T-helper 1 cell treated with Interleukin-12 subunit alpha and Interleukin-12 subunit beta and Interleukin-4 antibody, amounts not matched to agents 30 μg/mL and 1 μg/mL, for 36 hours (primary cell): ENCODE results near the gene GFRA1.

Source experiments
- H3K27ac Mint-ChIP-seq: one replicate; pipeline ENCODE4 v1.8.0; 2021; ENCODE audit warnings: mild to moderate bottlenecking, mixed read lengths
- H3K27me3 Mint-ChIP-seq: one replicate; pipeline ENCODE4 v1.8.0; 2021; ENCODE audit warnings: low read depth, mixed read lengths
- H3K36me3 Mint-ChIP-seq: one replicate; pipeline ENCODE4 v1.8.0; 2021; ENCODE audit warnings: low read depth, mixed read lengths
- H3K4me1 Mint-ChIP-seq: one replicate; pipeline ENCODE4 v1.8.0; 2021; ENCODE audit warnings: low read depth, mixed read lengths
- H3K4me3 Mint-ChIP-seq: one replicate; pipeline ENCODE4 v1.8.0; 2021; ENCODE audit warnings: mild to moderate bottlenecking, moderate library complexity, mixed read lengths
- H3K9me3 Mint-ChIP-seq: one replicate; pipeline ENCODE4 v1.8.0; 2021; ENCODE audit warnings: mixed read lengths

Gene GFRA1

DNA sequence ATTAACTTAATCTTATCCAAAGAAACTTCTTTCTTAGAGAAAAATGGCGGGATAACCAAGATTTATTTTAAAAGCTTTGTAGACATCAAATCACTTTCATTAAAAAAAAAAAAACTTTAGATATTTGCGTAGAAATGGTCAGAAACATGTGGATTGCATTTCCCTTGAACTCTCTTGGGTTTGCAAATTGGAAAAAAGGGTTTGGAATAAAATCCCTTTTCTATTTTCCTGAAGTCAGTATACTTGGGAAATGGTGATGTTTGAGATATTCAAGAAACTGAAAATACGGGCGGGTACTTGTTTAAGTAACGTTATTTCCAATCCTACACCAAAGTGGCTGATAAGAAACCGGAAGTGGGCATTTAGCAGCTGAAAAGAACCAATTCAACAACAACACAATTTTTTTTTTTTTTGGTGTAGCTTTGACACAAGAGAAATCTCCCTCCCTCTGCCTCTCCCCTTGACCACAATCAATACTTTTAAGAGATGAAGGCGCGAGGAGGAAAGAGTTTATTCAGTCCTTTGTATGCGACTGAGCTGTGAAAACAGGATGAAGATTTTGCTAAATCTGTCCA lies 13.7 kb upstream of the GFRA1 start:
- peaks cover 3% of the 10 kb centered on the region for H3K27me3 Mint-ChIP-seq
- H3K27ac Mint-ChIP-seq: no peak overlapping the region
- H3K36me3 Mint-ChIP-seq: no peaks in the 10 kb centered on the region
- no peaks in the 10 kb centered on the region for H3K4me1 Mint-ChIP-seq
- H3K4me3 Mint-ChIP-seq: no peak overlapping the region
- no peaks in the 10 kb centered on the region for H3K9me3 Mint-ChIP-seq

GRCh38 chr10:116281775-116282174 lies 8.8 kb upstream of the GFRA1 start:
- no peak overlapping the region for H3K27ac Mint-ChIP-seq
- peaks cover 10% of the 10 kb centered on the region for H3K27me3 Mint-ChIP-seq
- H3K4me3 Mint-ChIP-seq: no peak overlapping the region
- H3K9me3 Mint-ChIP-seq: no peaks in the 10 kb centered on the region
- no peaks in the 10 kb centered on the region for H3K36me3 Mint-ChIP-seq
- no peaks in the 10 kb centered on the region for H3K4me1 Mint-ChIP-seq

DNA sequence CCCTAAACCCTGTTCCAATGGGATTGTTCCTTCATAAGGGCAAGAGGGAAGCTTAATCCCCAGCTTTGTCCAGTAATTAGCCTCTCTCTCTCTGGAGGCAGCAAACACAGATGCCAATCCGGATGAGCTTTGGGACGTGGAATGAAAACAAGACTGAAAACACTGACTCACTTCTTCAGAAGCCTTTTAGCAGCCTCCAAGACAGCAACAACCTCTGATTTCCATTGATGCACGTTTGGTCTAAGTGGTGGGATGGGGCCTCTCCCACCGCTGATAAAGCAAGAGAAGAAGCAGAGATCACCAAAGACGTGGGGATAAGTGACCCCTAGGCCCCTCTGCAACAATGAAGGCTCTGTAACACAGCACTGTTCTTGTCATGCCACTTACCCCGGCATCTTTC lies 5.8 kb upstream of the GFRA1 start:
- Mint-ChIP-seq H3K4me1 (no peaks in the 10 kb centered on the region), H3K4me3 (no peak overlapping the region), H3K9me3 (no peaks in the 10 kb centered on the region), H3K27me3 (peaks cover 31% of the 10 kb centered on the region), H3K36me3 (no peaks in the 10 kb centered on the region), H3K27ac (no peak overlapping the region)

DNA sequence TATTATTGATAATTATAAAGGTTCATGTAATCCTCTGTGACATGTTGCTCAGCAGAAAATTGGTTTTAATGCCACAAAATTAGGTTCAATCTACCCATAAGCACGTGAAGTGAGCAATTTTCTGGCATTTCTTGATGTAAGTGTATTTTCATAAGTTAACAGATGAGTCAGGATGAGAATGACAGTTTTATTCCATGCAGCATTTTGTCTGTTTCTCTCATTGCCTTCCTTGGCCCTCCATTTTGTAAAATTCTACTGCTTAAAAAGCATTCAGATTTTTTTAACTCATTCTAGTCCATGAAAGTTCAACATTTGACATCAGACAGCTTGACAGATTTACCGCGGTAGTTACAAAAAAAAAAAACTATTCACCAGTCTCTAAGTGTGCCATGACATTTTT lies 4.0 kb upstream of the GFRA1 start:
- Mint-ChIP-seq H3K27me3 (peaks cover 46% of the 10 kb centered on the region), H3K4me3 (no peak overlapping the region), H3K9me3 (no peaks in the 10 kb centered on the region), H3K27ac (no peak overlapping the region), H3K4me1 (peaks cover 2% of the 10 kb centered on the region), H3K36me3 (no peaks in the 10 kb centered on the region)

GRCh38 chr10:116274064-116274904 lies 1.3 kb upstream of the GFRA1 start:
- no peak overlapping the region for H3K4me3 Mint-ChIP-seq
- peaks cover 68% of the 10 kb centered on the region for H3K27me3 Mint-ChIP-seq
- H3K27ac Mint-ChIP-seq: no peak overlapping the region
- no peaks in the 10 kb centered on the region for H3K9me3 Mint-ChIP-seq
- H3K36me3 Mint-ChIP-seq: no peaks in the 10 kb centered on the region
- H3K4me1 Mint-ChIP-seq: peaks cover 2% of the 10 kb centered on the region

GRCh38 chr10:116271593-116272439 lies 1.2 kb downstream of the GFRA1 start:
- Mint-ChIP-seq H3K4me1 (peaks cover 2% of the 10 kb centered on the region), H3K27ac (peak overlapping the region; percentile 49), H3K9me3 (no peaks in the 10 kb centered on the region), H3K4me3 (no peak overlapping the region), H3K36me3 (no peaks in the 10 kb centered on the region), H3K27me3 (peaks cover 71% of the 10 kb centered on the region)

- no peak overlapping the region for H3K4me3 Mint-ChIP-seq
- H3K4me1 Mint-ChIP-seq: peaks cover 2% of the 10 kb centered on the region
- H3K27me3 Mint-ChIP-seq: peaks cover 66% of the 10 kb centered on the region
- H3K9me3 Mint-ChIP-seq: no peaks in the 10 kb centered on the region
- no peaks in the 10 kb centered on the region for H3K36me3 Mint-ChIP-seq
- no peak overlapping the region for H3K27ac Mint-ChIP-seq
Observed at GRCh38 chr10:116270771-116271592, 2.0 kb downstream of the GFRA1 start.

- Mint-ChIP-seq H3K27me3 (peaks cover 61% of the 10 kb centered on the region), H3K36me3 (no peaks in the 10 kb centered on the region), H3K4me1 (peaks cover 2% of the 10 kb centered on the region), H3K27ac (no peak overlapping the region), H3K9me3 (no peaks in the 10 kb centered on the region), H3K4me3 (no peak overlapping the region)
Observed at GRCh38 chr10:116270126-116270770, 2.8 kb downstream of the GFRA1 start.

- Mint-ChIP-seq H3K4me1 (peaks cover 2% of the 10 kb centered on the region), H3K36me3 (no peaks in the 10 kb centered on the region), H3K27me3 (peaks cover 55% of the 10 kb centered on the region), H3K4me3 (no peak overlapping the region), H3K9me3 (no peaks in the 10 kb centered on the region), H3K27ac (no peak overlapping the region)
Observed at GRCh38 chr10:116269619-116270018, 3.4 kb downstream of the GFRA1 start.

DNA sequence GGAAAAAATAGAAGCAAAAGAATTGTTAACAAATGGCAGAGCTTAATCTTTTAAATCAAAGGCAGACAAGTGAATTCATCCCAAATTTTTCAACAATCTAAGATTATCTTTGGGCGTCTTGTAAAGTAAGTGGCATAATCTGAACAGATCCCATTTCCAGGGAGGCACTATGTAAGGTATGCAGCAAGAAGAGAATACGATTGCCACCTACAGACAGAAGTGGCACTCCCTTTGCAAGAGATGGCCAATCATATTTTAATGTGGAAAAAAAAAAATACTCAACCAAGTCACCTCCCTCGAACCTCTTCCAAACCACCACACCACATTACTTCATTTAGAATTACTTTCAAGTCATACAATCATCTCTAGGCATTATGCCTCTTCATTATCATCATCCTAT lies 4.0 kb downstream of the GFRA1 start:
- Mint-ChIP-seq H3K9me3 (no peaks in the 10 kb centered on the region), H3K36me3 (no peaks in the 10 kb centered on the region), H3K4me1 (peaks cover 2% of the 10 kb centered on the region), H3K27ac (no peak overlapping the region), H3K27me3 (peaks cover 48% of the 10 kb centered on the region), H3K4me3 (no peak overlapping the region)

GRCh38 chr10:116265686-116266085 lies 7.3 kb downstream of the GFRA1 start:
- Mint-ChIP-seq H3K27ac (no peak overlapping the region), H3K27me3 (peaks cover 24% of the 10 kb centered on the region), H3K4me3 (no peak overlapping the region), H3K4me1 (no peaks in the 10 kb centered on the region), H3K9me3 (no peaks in the 10 kb centered on the region), H3K36me3 (no peaks in the 10 kb centered on the region)

GRCh38 chr10:116263870-116264655 lies 8.9 kb downstream of the GFRA1 start:
- no peaks in the 10 kb centered on the region for H3K4me1 Mint-ChIP-seq
- no peaks in the 10 kb centered on the region for H3K9me3 Mint-ChIP-seq
- peaks cover 8% of the 10 kb centered on the region for H3K27me3 Mint-ChIP-seq
- H3K36me3 Mint-ChIP-seq: no peaks in the 10 kb centered on the region
- no peak overlapping the region for H3K4me3 Mint-ChIP-seq
- no peak overlapping the region for H3K27ac Mint-ChIP-seq

GRCh38 chr10:116262678-116263077 lies 10.3 kb downstream of the GFRA1 start:
- Mint-ChIP-seq H3K4me1 (no peaks in the 10 kb centered on the region), H3K27ac (no peak overlapping the region), H3K4me3 (no peak overlapping the region), H3K36me3 (no peaks in the 10 kb centered on the region), H3K27me3 (no peaks in the 10 kb centered on the region), H3K9me3 (no peaks in the 10 kb centered on the region)
